HG03571 (cell line): ENCODE results near the gene APOBEC3F.

Experiments
- ATAC-seq: cut with Tn5 transposase; IDR thresholded peaks from one replicate; pipeline ENCODE4 v1.9.1; 2021; ENCODE audit not compliant: unreplicated experiment

The APOBEC3F gene

GRCh38 chr22:39090426-39091064 lies 49.9 kb downstream of the APOBEC3F start:
- no peak for ATAC-seq

GRCh38 chr22:39091126-39092081 lies 50.7 kb downstream of the APOBEC3F start:
- ATAC-seq, result no peak

DNA sequence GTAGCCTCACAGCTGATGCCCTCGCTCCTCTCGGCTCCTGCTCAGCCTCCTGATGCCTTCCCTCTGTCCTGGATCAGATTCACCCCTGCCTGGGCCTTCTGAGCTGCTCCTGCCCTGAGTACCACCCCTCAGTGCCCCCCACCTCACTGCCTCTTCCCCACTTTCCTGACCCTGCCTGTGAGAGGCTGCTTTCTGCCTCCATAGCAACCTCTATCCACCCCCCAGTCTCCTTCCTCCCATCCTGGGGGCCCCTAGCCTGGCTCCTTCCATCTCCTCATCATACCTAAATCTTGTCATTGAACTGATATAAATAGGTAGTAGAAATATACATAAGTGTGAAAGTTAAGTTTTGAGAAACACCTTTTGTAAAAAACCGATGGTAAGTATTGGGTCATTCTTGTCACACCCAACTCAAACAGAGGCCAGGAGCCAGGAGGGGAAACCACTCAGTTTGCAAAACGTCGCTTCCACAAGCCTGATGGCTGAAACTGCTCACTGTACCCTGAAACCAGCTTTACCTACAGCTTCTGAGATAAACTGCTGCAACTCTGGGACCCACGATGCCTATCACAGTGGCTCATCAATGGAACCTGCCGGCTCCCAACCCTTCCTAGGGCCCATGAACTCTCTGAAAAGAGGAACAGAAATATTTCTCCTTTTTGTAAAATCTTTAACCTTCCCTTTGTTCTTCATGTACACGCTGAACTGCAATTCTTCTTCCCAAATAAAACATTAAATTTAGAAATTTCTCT lies 51.6 kb downstream of the APOBEC3F start:
- ATAC-seq, result no peak

DNA sequence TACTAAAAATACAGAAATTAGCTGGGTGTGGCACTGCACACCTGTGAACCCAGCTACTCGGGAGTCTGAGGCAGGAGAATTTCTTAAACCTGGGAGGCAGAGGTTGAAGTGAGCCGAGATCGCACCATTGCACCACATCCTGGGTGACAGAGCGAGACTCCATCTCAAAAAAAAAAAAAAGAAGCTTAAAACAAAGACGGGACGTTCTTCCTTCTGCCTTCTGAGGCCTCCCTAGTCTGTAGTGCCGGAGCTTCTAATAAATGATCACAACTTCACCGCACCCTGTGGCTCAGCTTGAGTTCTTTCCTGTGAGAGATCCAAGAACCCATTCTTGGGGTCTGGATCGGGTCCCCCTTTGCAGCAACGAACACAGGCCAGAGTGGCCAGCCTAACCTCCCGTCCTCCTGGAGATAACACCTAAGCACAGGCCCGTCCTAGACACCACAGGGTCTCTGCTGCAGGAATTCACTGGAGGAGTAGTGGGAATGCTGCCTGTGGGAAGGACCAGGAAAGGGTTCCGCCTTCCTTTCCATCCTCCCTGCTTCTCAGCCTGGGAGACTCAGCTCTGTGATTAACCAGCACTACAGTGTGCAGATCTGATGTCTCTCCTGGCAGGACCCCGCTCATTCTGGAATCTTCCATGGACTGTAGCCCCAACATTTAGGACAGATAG lies 54.2 kb downstream of the APOBEC3F start:
- ATAC-seq, result no peak

GRCh38 chr22:39095971-39096370 lies 55.3 kb downstream of the APOBEC3F start:
- no peak for ATAC-seq

DNA sequence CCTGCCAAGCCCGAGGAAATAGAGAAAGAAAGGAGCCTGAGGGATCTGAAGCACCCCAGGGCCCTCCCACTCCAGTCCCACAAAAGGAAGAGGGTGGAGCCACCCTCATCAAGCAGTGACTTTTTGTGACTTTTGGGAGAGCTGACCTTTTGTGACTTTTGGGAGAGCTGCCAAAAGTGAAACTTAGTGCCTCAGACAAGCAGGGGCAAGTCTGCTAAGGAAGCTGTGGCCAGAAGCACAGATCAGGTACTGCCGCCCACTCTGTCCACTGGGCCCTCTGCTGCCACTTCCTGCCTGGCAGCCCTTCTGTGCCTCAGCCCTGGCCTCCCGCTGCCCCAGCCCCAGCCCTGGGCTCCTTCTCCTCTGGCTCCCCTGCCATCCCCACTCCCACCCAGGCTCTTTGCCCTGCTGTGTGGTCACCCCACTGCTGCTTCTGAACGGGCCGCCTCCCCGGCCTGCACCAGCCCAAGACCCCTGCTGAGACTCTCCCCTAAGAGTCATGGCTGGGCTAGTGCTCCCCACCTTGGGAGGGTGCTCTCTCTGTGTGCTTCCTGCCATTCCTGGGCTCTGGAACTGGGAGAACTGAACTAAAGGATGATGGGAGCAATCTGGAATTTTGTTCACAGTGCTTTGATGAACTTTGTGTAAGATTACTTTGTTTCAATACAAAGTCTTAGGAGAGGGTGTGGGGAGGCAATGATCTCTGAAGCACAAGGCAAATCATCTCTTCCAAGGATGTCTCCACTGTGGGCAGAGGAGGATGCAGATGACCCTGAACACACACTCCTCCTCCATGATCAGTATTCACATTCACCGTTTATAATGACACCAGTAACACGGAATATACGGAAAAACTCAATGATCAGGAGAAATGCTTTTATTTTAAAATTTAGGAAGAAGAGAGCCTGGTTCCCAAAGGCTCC lies 56.7 kb downstream of the APOBEC3F start, which contains the start of gene APOBEC3H:
TSS of gene APOBEC3H (plus strand) at position 147 of the 923 bp plus-strand sequence. CDS start 3,035 bp downstream, outside the sequence.
- ATAC-seq, result no peak

GRCh38 chr22:39098026-39098425 lies 57.4 kb downstream of the APOBEC3F start:
- ATAC-seq, result no peak

DNA sequence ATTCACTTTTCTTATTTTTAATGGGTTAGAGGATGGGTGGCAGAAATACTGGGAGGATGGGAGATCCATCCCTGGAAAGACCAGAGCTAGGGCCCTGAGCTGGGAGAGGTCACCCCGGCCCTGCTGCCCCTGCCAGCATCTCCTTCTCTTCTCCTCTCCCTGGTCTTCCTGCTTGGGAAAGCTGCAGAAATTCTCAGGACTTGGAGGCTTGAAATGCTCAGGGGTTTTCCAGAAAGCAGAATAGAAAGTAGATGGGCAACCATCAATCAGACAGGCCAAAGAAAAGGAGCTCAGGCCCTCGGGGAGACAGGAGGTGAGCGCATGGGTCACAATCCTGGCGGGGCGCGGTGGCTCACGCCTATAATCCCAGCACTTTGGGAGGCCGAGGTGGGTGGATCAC lies 57.9 kb downstream of the APOBEC3F start:
- no peak for ATAC-seq

DNA sequence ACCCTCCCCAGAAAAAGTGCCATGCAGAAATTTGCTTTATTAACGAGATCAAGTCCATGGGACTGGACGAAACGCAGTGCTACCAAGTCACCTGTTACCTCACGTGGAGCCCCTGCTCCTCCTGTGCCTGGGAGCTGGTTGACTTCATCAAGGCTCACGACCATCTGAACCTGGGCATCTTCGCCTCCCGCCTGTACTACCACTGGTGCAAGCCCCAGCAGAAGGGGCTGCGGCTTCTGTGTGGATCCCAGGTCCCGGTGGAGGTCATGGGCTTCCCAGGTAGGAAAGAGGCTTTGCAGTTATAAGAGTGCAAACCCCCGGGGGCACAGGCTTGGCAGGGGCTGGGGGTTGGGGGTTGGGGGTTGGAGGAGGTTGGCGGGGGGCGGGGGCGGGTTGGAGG lies 60.6 kb downstream of the APOBEC3F start:
- ATAC-seq, result no peak

GRCh38 chr22:39103431-39103830 lies 62.8 kb downstream of the APOBEC3F start:
- no peak for ATAC-seq
